Testis (tissue), 3 donors: ENCODE results near the gene AFAP1L2. TPM values are rescaled to one million over a fixed set of nuclear protein-coding genes. Genes with fewer than 3 reads are reported as not detected.

Source experiments
- DNase-seq: peaks from one replicate; pipeline ENCODE4 v3.0.0-alpha.2; 2019
- H3K27ac ChIP-seq, 2 donors: fragments of 200-600 bp; sonication (generic); one replicate each; pipeline ENCODE4 v1.5.1; 2019
- H3K27me3 ChIP-seq: fragments of 200-600 bp; sonication (generic); one replicate; pipeline ENCODE4 v1.5.1; 2019
- H3K36me3 ChIP-seq: fragments of 200-600 bp; sonication (generic); one replicate; pipeline ENCODE4 v1.5.1; 2017; ENCODE audit warnings: low read depth; ENCODE audit errors: missing control alignments
- H3K4me1 ChIP-seq: fragments of 200-600 bp; sonication (generic); one replicate; pipeline ENCODE4 v1.5.1; 2019
- H3K4me3 ChIP-seq, 2 donors: fragments of 200-600 bp; sonication (generic); one replicate each; pipeline ENCODE4 v1.5.1; 2017 to 2019
- H3K9me3 ChIP-seq: fragments of 200-600 bp; sonication (generic); one replicate; pipeline ENCODE4 v1.5.1; 2017
- POLR2A ChIP-seq: fragments of 450-650 bp; IDR thresholded peaks from one replicate; pipeline ENCODE4 v1.6.1; 2017; ENCODE audit warnings: antibody characterized with exemption, mild to moderate bottlenecking, moderate library complexity
- WGBS, 2 donors: methylation state at CpG; one replicate each; pipeline ENCODE4 v1.1.5; 2018; 5-methylcytosine and 5-hydroxymethylcytosine counted together
- intact Hi-C: fragments of 100-400 bp; cut with DNase I; formaldehyde crosslinking; loops from one replicate; pipeline ENCODE4 v1.15.1; 2023; ENCODE audit warnings: low total_unique reads
- polyA plus RNA-seq: library from polyadenylated mRNA; stranded (reverse); fragments of 350-450 nt; fragmentation: Illumina TruSeq; extraction: RNeasy Lipid Tissue Mini Kit (QIAGEN cat#74804); gene quantifications from one replicate; pipeline ENCODE4 v1.2.3, GENCODE V29; 2014; ENCODE audit warnings: low read depth, low replicate concordance; ENCODE audit not compliant: insufficient read depth
- total RNA-seq, 2 donors: library from RNA; depleted of rRNA; stranded (reverse); fragments of >200 nt; gene quantifications; one replicate each; pipeline ENCODE4 v1.2.3, GENCODE V29; 2016
- TF ChIP-seq, protein P1 (sequence below), 3 experiments: fragments of 450-650 bp in 2 of 3; fragments of 200-600 bp in 1 of 3; sonication (generic) in 1 of 3; IDR thresholded peaks; one replicate each; pipeline ENCODE4 v1.5.1; 2016 to 2019; ENCODE audit warnings: antibody characterized with exemption in 3 of 3, mild to moderate bottlenecking in 2 of 3, moderate library complexity in 1 of 3

AFAP1L2 gene
- total and polyA plus RNA-seq, 3 donors from 2014 or later, result 4.0 to 7.4 (median 6.9) TPM

DNA sequence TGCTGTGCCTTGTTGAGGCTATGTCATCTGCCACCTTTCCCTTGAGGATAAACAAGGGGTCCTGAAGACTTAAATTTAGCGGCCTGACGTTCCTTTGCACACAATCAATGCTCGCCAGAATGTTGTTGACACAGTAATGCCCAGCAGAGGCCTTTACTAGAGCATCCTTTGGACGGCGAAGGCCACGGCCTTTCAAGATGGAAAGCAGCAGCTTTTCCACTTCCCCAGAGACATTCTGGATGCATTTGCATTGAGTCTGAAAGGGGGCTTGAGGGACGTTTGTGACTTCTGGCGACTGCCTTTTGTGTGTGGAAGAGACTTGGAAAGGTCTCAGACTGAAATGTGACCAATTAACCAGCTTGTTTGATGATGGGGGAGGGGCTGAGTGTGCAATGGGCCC is 112.8 kb downstream of the AFAP1L2 start:
- no peaks in the 10 kb centered on the region for H3K4me1 ChIP-seq
- H3K9me3 ChIP-seq, result no peaks in the 10 kb centered on the region
- H3K27me3 ChIP-seq, result no peaks in the 10 kb centered on the region
- H3K27ac ChIP-seq, result no peak overlapping the region
- 85 to 92% methylated on average over 7 to 8 of the region's 8 CpGs for WGBS, 2 donors
- no peak for DNase-seq
- H3K36me3 ChIP-seq, result no peaks in the 10 kb centered on the region
- TF ChIP-seq, protein P1, sequence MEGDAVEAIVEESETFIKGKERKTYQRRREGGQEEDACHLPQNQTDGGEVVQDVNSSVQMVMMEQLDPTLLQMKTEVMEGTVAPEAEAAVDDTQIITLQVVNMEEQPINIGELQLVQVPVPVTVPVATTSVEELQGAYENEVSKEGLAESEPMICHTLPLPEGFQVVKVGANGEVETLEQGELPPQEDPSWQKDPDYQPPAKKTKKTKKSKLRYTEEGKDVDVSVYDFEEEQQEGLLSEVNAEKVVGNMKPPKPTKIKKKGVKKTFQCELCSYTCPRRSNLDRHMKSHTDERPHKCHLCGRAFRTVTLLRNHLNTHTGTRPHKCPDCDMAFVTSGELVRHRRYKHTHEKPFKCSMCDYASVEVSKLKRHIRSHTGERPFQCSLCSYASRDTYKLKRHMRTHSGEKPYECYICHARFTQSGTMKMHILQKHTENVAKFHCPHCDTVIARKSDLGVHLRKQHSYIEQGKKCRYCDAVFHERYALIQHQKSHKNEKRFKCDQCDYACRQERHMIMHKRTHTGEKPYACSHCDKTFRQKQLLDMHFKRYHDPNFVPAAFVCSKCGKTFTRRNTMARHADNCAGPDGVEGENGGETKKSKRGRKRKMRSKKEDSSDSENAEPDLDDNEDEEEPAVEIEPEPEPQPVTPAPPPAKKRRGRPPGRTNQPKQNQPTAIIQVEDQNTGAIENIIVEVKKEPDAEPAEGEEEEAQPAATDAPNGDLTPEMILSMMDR (IDR thresholded peaks at IDR 0.05), result no peak
- TF ChIP-seq POLR2A, result no peak
- intact Hi-C loops, result no loop called here
- no peak overlapping the region for H3K4me3 ChIP-seq

DNA sequence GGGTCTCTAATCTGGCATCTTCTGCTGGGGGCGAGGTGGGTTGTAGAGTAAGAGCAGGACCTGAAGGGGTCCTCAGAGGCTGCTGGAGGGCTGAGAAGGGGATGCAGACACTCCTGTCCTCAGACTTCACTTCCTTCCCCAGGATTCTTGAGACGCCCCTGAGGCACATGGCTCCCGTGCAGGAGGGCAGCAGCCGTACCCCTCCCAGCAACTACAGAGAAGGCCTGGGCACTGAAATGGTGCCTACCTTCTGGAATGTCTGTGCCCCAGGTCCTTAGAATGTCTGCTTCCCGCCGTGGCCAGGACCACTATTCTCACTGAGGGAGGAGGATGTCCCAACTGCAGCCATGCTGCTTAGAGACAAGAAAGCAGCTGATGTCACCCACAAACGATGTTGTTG is 113.2 kb downstream of the AFAP1L2 start:
- H3K27me3 ChIP-seq, result no peaks in the 10 kb centered on the region
- DNase-seq, result no peak
- intact Hi-C loops, result no loop called here
- no peaks in the 10 kb centered on the region for H3K36me3 ChIP-seq
- 90 to 92% methylated on average over 6 to 7 of the region's 7 CpGs for WGBS, 2 donors
- no peak overlapping the region for H3K4me3 ChIP-seq
- no peak for TF ChIP-seq POLR2A
- TF ChIP-seq, protein P1 (IDR thresholded peaks at IDR 0.05), result no peak
- no peaks in the 10 kb centered on the region for H3K4me1 ChIP-seq
- H3K9me3 ChIP-seq, result no peaks in the 10 kb centered on the region
- no peak overlapping the region for H3K27ac ChIP-seq

DNA sequence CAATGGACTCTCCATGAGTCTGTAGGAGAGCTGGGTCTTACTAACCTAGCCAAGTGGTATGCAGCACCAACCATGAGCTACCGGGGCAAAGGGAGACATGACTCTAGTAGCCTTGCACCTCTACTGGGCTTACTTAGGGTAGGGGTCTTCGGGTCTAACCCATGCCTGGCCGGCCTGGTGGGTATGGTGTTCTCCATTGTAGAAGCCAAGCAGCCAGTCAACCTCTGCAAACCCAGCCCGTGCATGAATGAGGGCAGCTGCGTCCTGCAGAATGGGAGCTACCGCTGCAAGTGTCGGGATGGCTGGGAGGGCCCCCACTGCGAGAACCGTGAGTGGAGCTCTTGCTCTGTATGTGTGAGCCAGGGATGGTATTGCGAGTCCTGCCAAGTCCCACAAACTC is 114.3 kb downstream of the AFAP1L2 start:
- no peaks in the 10 kb centered on the region for H3K4me1 ChIP-seq
- DNase-seq, result no peak
- H3K36me3 ChIP-seq, result no peaks in the 10 kb centered on the region
- no peaks in the 10 kb centered on the region for H3K9me3 ChIP-seq
- no peak overlapping the region for H3K4me3 ChIP-seq
- no peak for TF ChIP-seq POLR2A
- WGBS, 2 donors, result 96 to 100% methylated on average over 4 to 10 of the region's 10 CpGs
- no peaks in the 10 kb centered on the region for H3K27me3 ChIP-seq
- H3K27ac ChIP-seq, result no peak overlapping the region
- intact Hi-C loops, result no loop called here

DNA sequence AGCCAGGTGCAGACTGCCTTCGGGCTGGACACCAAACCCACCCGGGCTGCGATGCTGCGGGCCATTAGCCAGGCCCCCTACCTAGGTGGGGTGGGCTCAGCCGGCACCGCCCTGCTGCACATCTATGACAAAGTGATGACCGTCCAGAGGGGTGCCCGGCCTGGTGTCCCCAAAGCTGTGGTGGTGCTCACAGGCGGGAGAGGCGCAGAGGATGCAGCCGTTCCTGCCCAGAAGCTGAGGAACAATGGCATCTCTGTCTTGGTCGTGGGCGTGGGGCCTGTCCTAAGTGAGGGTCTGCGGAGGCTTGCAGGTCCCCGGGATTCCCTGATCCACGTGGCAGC is 115.2 kb downstream of the AFAP1L2 start:
- Histone ChIP-seq H3K9me3 (no peaks in the 10 kb centered on the region), H3K27me3 (no peaks in the 10 kb centered on the region), H3K36me3 (no peaks in the 10 kb centered on the region), H3K27ac (no peak overlapping the region), H3K4me1 (no peaks in the 10 kb centered on the region), H3K4me3 (no peak overlapping the region)
- intact Hi-C loops, result no loop called here
- TF ChIP-seq POLR2A, result no peak
- TF ChIP-seq, protein P1 (IDR thresholded peaks at IDR 0.05), result no peak
- DNase-seq, result no peak
- WGBS, 2 donors, result 90 to 95% methylated on average over 8 to 16 of the region's 16 CpGs

DNA sequence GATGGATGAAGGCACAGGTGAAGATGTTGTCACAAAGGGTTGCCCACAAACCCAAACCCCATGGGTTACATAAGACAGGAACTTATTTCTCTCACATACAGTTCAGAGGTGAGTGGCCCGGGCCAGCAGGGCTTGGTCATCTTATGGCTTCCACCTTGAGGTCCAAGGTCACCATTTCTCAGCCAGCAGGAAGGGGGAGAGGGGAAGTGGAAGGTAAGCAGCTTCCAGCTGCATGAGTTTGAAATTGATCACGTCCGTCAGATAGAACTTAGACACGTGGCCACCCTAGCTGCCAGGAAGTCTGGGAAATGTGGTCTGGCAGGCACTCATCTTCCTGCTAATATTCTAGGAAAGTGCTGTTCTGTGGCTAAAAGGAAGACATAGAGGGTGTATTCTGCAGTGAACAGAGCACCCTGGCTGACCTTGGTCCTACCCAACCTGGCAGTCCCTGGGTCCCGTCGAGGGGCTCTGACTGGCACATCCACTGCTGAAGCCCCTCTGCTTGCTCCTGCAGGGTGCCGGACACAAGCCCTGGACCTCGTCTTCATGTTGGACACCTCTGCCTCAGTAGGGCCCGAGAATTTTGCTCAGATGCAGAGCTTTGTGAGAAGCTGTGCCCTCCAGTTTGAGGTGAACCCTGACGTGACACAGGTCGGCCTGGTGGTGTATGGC is 115.7 kb downstream of the AFAP1L2 start:
- no peaks in the 10 kb centered on the region for H3K9me3 ChIP-seq
- no peak overlapping the region for H3K27ac ChIP-seq
- no peak for DNase-seq
- intact Hi-C loops, result no loop called here
- H3K4me1 ChIP-seq, result no peaks in the 10 kb centered on the region
- 48 to 87% methylated on average over 4 to 11 of the region's 11 CpGs for WGBS, 2 donors
- no peak for TF ChIP-seq POLR2A
- no peaks in the 10 kb centered on the region for H3K27me3 ChIP-seq
- H3K4me3 ChIP-seq, result no peak overlapping the region
- no peaks in the 10 kb centered on the region for H3K36me3 ChIP-seq

DNA sequence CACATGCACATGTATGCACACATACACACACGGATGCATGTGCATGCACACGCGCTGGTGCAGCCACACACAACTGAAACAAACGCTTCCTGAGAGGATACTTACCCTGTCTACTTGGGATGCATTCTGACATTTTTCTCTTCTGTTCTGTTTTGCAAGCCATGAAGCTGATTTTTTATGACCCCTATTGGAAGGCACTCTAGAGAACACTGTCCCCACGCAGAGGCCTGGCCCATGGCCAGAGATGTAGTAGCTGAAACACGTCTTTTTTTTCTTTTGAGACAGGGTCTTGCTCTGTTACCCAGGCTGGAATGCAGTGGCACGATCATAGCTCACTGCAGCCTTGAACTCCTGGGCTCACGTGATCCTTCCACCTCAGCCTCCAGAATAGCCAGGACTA is 117.4 kb downstream of the AFAP1L2 start:
- no peak overlapping the region for H3K27ac ChIP-seq
- DNase-seq, result no peak
- no peaks in the 10 kb centered on the region for H3K4me1 ChIP-seq
- intact Hi-C loops, result no loop called here
- no peak overlapping the region for H3K4me3 ChIP-seq
- H3K27me3 ChIP-seq, result no peaks in the 10 kb centered on the region
- H3K36me3 ChIP-seq, result no peaks in the 10 kb centered on the region
- no peaks in the 10 kb centered on the region for H3K9me3 ChIP-seq
- WGBS, 2 donors, result 53 to 57% methylated on average over 8 of the region's 8 CpGs
- TF ChIP-seq POLR2A, result no peak
- TF ChIP-seq, protein P1 (IDR thresholded peaks at IDR 0.05), result no peak
